K562 (cell line): ENCODE results near the gene LRRC25. TPM values are rescaled to one million over a fixed set of nuclear protein-coding genes. Genes with fewer than 3 reads are reported as not detected.

Experiments
- BRCA1 ChIP-seq, 2 experiments: fragments of 450-650 bp in 1 of 2; sonication (generic) in 1 of 2; formaldehyde crosslinking in 1 of 2; IDR thresholded peaks; 2 replicates each; pipeline versions ENCODE4 v1.5.0 to v1.6.1; 2017 to 2020; ENCODE audit warnings: mild to moderate bottlenecking in 1 of 2, missing genetic modification reagents in 1 of 2
- ETV1 ChIP-seq: fragments of 450-650 bp; conservative IDR thresholded peaks from 2 replicates; pipeline ENCODE4 v1.6.1; 2016; ENCODE audit warnings: missing genetic modification characterization, control low read depth, low read depth, missing compliant biosample characterization
- ETV6 ChIP-seq, 3 experiments: fragments of 150-350 bp in 1 of 3; sonication (generic) in 1 of 3; formaldehyde crosslinking in 1 of 3; IDR thresholded peaks; 2 replicates each; pipeline versions ENCODE4 v1.6.1 to v1.8.0; 2014 to 2022; ENCODE audit warnings: borderline replicate concordance in 2 of 3, low read depth in 2 of 3, antibody characterized with exemption in 1 of 3, low read length in 1 of 3, mild to moderate bottlenecking in 1 of 3, missing genetic modification reagents in 1 of 3
- GABPB1 ChIP-seq: sonication (generic); formaldehyde crosslinking; IDR thresholded peaks from 2 replicates; pipeline ENCODE4 v1.8.0; 2022; ENCODE audit warnings: mild to moderate bottlenecking, missing genetic modification reagents
- GATA2 ChIP-seq: sonication (generic); formaldehyde crosslinking; IDR thresholded peaks from 2 replicates; pipeline ENCODE4 v1.4.0; 2020; ENCODE audit warnings: mild to moderate bottlenecking, missing genetic modification reagents
- GATAD2B ChIP-seq: fragments of 450-650 bp; IDR thresholded peaks from 2 replicates; pipeline ENCODE4 v1.6.1; 2017; ENCODE audit warnings: mild to moderate bottlenecking, borderline replicate concordance
- HSF4 ChIP-seq: fragments of 250-450 bp; sonication (Bioruptor Pico); IDR thresholded peaks from 2 replicates; pipeline ENCODE4 v2.1.2; 2022; ENCODE audit warnings: mild to moderate bottlenecking, moderate library complexity, borderline replicate concordance
- RBM17 ChIP-seq: fragments of 200-400 bp; formaldehyde crosslinking; IDR thresholded peaks from 2 replicates; pipeline ENCODE4 v1.6.1; 2017; ENCODE audit warnings: low read depth, mild to moderate bottlenecking, low read length, borderline replicate concordance
- RBM22 ChIP-seq: fragments of 200-400 bp; formaldehyde crosslinking; IDR thresholded peaks from 2 replicates; pipeline ENCODE4 v1.6.1; 2018; ENCODE audit warnings: low read length, low read depth; ENCODE audit not compliant: poor library complexity, severe bottlenecking
- SNIP1 ChIP-seq: fragments of 450-650 bp; IDR thresholded peaks from 2 replicates; pipeline ENCODE4 v1.7.1; 2017; ENCODE audit warnings: low read depth, mild to moderate bottlenecking
- SP2 ChIP-seq: IDR thresholded peaks from 2 replicates; pipeline ENCODE4 v1.6.1; 2011; ENCODE audit warnings: mild to moderate bottlenecking, low read depth, low read length, moderate library complexity; ENCODE audit not compliant: poor library complexity, severe bottlenecking; ENCODE audit errors: extremely low read depth
- TAF15 ChIP-seq: fragments of 200-400 bp; formaldehyde crosslinking; IDR thresholded peaks from 2 replicates; pipeline ENCODE4 v1.6.1; 2017; ENCODE audit warnings: mild to moderate bottlenecking, low read depth, low read length, moderate library complexity
- ZFP36 ChIP-seq: fragments of 150-350 bp; IDR thresholded peaks from 2 replicates; pipeline ENCODE4 v1.6.1; 2018; ENCODE audit warnings: low read length, low read depth; ENCODE audit not compliant: partially characterized antibody
- ZNF175 ChIP-seq: fragments of 200-800 bp; sonication (Bioruptor generic); IDR thresholded peaks from 2 replicates; pipeline ENCODE4 v1.6.1; 2016; ENCODE audit warnings: low read depth, mild to moderate bottlenecking, missing genetic modification characterization, missing compliant biosample characterization
- ZNF57 ChIP-seq: fragments of 450-650 bp; formaldehyde crosslinking; IDR thresholded peaks from 2 replicates; pipeline ENCODE4 v1.4.0; 2020; ENCODE audit warnings: mild to moderate bottlenecking, moderate library complexity
- polyA plus RNA-seq, 8 experiments: library from polyadenylated mRNA; depleted of rRNA in 4 of 8; stranded (reverse) in 5 of 8; unstranded in 3 of 8; fragments of >200 nt; fragmentation: Nextera tagmentation in 2 of 8; fragmentation: Illumina TruSeq in 1 of 8; extraction: Ambion mirVana in 2 of 8; extraction: Trizol in 1 of 8; gene quantifications; 2 replicates each; pipeline versions ENCODE4 v1.2.1 to v1.2.3, GENCODE V29; 2011 to 2014; ENCODE audit warnings: inconsistent platforms in 1 of 8, missing spikeins in 1 of 8
- total RNA-seq, 7 experiments: library from RNA; depleted of rRNA in 6 of 7; stranded (reverse); fragments of >200 nt in 6 of 7; fragmentation: Illumina TruSeq in 2 of 7; extraction: Trizol in 2 of 7; gene quantifications; 2 replicates each; pipeline versions ENCODE4 v1.2.1 to v1.2.3, GENCODE V29; 2011 to 2021; ENCODE audit warnings: low replicate concordance in 1 of 7
- TF ChIP-seq, protein P1 (sequence below): fragments of 450-650 bp; IDR thresholded peaks from 2 replicates; pipeline ENCODE4 v1.7.0; 2016; ENCODE audit warnings: borderline replicate concordance
- TF ChIP-seq, protein P2 (sequence below): fragments of 200-800 bp; sonication (Bioruptor generic); IDR thresholded peaks from 2 replicates; pipeline ENCODE4 v1.6.1; 2017; ENCODE audit warnings: missing genetic modification characterization, missing compliant biosample characterization
- TF ChIP-seq, protein P3 (sequence below): sonication (generic); formaldehyde crosslinking; IDR thresholded peaks from 2 replicates; pipeline ENCODE4 v1.8.0; 2022; ENCODE audit warnings: mild to moderate bottlenecking, low read depth, missing genetic modification reagents
- TF ChIP-seq, protein P4 (sequence below): sonication (generic); formaldehyde crosslinking; IDR thresholded peaks from 2 replicates; pipeline ENCODE4 v1.9.0; 2022; ENCODE audit warnings: mild to moderate bottlenecking, missing genetic modification reagents
- TF ChIP-seq, protein P5 (sequence below): IDR thresholded peaks from 3 replicates; pipeline ENCODE4 v1.6.1; 2011; ENCODE audit warnings: borderline replicate concordance, mild to moderate bottlenecking; ENCODE audit not compliant: insufficient read length, insufficient read depth

Gene LRRC25
- total and polyA plus RNA-seq, 9 of the 15 experiments (the other 6 are each of a cell fraction or from before 2014, with no cell fraction given) = 0.07 to 0.36 (median 0.10) TPM; not detected in 3

DNA sequence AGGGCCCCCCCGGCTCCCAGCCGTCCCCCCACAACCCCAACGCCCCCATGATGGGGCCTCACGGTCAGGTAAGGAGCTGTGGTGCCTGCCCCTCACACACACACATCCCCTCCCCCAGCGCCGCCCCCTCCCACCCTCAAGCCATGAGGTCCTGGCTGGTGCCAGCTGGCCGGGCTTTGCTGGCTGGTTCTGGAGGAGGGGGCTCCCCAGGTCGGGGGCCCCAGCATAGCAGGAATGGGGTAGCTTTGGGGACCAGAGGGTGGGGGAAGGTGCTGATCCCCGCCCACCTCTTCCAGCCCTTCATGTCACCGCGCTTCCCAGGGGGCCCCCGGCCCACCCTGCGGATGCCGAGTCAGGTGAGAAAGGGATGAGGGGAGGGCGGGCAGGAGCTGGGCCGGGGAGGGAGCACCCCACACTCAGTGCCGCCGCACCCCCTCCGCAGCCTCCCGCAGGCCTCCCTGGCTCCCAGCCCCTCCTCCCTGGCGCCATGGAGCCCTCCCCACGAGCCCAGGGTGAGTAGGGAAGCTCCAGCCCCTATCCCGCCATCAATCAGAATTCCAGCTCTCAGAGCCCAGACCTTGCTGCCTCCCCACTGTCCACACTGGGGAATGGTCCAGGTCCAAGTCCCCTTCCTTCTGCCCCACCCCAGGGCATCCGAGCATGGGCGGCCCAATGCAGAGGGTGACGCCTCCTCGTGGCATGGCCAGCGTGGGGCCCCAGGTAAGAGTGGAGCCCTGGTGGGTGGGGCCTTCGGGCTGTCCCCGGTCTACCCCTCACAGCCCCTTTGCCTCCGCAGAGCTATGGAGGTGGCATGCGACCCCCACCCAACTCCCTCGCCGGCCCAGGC, 34.2 kb upstream of the LRRC25 start (continued):
- TF ChIP-seq GATA2 (CRISPR knock-in tag) (no peak), GATAD2B (no peak), BRCA1 (IDR thresholded peaks at IDR 0.05) (no peak), BRCA1 (CRISPR knock-in tag; IDR thresholded peaks at IDR 0.05) (no peak), ETV6 (IDR thresholded peaks at IDR 0.05; ENCODE audit: borderline replicate concordance in 1 of 2, low read depth in 2 of 2, low read length in 1 of 2) (no peak), ETV6 (CRISPR knock-in tag; IDR thresholded peaks at IDR 0.05; ENCODE audit: borderline replicate concordance) (no peak), SP2 (no peak), ZNF175 (no peak), RBM17 (no peak), ZFP36 (no peak), SNIP1 (no peak), HSF4 (CRISPR knock-in tag) (no peak), ETV1 (tag) (no peak), ZNF57 (CRISPR knock-in tag) (no peak), TAF15 (0 out of 2 replicates have a peak, but pooled peaks have one; percentile 41), GABPB1 (no peak), RBM22 (peak; percentile 31)
- TF ChIP-seq, protein P1, sequence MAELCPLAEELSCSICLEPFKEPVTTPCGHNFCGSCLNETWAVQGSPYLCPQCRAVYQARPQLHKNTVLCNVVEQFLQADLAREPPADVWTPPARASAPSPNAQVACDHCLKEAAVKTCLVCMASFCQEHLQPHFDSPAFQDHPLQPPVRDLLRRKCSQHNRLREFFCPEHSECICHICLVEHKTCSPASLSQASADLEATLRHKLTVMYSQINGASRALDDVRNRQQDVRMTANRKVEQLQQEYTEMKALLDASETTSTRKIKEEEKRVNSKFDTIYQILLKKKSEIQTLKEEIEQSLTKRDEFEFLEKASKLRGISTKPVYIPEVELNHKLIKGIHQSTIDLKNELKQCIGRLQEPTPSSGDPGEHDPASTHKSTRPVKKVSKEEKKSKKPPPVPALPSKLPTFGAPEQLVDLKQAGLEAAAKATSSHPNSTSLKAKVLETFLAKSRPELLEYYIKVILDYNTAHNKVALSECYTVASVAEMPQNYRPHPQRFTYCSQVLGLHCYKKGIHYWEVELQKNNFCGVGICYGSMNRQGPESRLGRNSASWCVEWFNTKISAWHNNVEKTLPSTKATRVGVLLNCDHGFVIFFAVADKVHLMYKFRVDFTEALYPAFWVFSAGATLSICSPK = no peak
- TF ChIP-seq, protein P2, sequence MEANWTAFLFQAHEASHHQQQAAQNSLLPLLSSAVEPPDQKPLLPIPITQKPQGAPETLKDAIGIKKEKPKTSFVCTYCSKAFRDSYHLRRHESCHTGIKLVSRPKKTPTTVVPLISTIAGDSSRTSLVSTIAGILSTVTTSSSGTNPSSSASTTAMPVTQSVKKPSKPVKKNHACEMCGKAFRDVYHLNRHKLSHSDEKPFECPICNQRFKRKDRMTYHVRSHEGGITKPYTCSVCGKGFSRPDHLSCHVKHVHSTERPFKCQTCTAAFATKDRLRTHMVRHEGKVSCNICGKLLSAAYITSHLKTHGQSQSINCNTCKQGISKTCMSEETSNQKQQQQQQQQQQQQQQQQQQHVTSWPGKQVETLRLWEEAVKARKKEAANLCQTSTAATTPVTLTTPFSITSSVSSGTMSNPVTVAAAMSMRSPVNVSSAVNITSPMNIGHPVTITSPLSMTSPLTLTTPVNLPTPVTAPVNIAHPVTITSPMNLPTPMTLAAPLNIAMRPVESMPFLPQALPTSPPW = peak; percentile 50
- TF ChIP-seq, protein P3, sequence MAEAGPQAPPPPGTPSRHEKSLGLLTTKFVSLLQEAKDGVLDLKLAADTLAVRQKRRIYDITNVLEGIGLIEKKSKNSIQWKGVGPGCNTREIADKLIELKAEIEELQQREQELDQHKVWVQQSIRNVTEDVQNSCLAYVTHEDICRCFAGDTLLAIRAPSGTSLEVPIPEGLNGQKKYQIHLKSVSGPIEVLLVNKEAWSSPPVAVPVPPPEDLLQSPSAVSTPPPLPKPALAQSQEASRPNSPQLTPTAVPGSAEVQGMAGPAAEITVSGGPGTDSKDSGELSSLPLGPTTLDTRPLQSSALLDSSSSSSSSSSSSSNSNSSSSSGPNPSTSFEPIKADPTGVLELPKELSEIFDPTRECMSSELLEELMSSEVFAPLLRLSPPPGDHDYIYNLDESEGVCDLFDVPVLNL = no peak
- TF ChIP-seq, protein P4, sequence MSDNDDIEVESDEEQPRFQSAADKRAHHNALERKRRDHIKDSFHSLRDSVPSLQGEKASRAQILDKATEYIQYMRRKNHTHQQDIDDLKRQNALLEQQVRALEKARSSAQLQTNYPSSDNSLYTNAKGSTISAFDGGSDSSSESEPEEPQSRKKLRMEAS = peak; percentile 30; the same call in 1 of the 2 replicates
- TF ChIP-seq, protein P5, sequence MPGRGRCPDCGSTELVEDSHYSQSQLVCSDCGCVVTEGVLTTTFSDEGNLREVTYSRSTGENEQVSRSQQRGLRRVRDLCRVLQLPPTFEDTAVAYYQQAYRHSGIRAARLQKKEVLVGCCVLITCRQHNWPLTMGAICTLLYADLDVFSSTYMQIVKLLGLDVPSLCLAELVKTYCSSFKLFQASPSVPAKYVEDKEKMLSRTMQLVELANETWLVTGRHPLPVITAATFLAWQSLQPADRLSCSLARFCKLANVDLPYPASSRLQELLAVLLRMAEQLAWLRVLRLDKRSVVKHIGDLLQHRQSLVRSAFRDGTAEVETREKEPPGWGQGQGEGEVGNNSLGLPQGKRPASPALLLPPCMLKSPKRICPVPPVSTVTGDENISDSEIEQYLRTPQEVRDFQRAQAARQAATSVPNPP = no peak
